Measurements from ENCODE around the gene HTRA2.

DNA sequence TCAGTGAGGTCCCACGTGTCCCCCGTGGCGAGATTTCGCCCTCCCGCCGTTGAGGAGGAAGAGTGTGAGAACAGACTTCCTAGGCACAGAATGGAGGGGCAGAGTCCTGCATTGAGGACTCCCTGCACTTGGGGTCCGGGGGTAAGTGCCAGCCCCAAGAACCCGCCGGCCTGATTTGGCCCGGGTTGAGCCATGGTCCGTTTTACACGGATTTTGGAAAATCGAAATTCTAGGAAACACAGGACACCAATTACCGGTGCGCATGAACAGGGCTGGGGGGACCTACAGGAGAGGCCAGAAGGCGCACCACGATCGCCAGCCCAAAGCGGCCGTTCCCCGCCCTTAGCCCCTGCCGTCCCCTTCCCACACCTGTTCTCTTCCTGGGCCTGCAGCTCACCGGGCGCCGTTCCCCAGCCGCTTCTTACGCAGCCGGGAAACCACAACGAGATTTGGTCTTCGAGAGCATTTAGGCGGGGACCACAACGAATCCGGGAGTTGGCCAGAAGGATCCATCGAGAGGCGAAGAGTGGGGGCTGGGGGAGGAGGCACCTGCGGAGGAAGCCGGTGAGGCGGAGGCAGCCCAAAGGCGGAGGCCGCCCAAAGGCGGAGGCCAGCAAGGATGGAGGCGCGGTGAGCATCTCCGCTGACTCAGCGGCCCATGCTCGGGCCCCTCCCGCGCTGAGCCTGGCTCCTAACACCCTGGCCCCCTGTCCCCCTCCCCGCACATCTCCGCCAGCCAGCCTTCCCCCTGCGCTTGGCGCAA, 15.9 kb upstream of the HTRA2 start:
- TF ChIP-seq GLIS3 (CRISPR knock-in tag; IDR thresholded peaks at IDR 0.05) (peak; percentile 59; the same call in 1 of the 2 replicates), CSDC2 (CRISPR knock-in tag; IDR thresholded peaks at IDR 0.05) (no peak), RARB (CRISPR knock-in tag; IDR thresholded peaks at IDR 0.05) (no peak), ZFP3 (CRISPR knock-in tag; IDR thresholded peaks at IDR 0.05) (no peak)
- TF ChIP-seq, protein P1, sequence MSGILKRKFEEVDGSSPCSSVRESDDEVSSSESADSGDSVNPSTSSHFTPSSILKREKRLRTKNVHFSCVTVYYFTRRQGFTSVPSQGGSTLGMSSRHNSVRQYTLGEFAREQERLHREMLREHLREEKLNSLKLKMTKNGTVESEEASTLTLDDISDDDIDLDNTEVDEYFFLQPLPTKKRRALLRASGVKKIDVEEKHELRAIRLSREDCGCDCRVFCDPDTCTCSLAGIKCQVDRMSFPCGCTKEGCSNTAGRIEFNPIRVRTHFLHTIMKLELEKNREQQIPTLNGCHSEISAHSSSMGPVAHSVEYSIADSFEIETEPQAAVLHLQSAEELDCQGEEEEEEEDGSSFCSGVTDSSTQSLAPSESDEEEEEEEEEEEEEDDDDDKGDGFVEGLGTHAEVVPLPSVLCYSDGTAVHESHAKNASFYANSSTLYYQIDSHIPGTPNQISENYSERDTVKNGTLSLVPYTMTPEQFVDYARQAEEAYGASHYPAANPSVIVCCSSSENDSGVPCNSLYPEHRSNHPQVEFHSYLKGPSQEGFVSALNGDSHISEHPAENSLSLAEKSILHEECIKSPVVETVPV (CRISPR knock-in tag; IDR thresholded peaks at IDR 0.05) = no peak
- TF ChIP-seq, protein P2, sequence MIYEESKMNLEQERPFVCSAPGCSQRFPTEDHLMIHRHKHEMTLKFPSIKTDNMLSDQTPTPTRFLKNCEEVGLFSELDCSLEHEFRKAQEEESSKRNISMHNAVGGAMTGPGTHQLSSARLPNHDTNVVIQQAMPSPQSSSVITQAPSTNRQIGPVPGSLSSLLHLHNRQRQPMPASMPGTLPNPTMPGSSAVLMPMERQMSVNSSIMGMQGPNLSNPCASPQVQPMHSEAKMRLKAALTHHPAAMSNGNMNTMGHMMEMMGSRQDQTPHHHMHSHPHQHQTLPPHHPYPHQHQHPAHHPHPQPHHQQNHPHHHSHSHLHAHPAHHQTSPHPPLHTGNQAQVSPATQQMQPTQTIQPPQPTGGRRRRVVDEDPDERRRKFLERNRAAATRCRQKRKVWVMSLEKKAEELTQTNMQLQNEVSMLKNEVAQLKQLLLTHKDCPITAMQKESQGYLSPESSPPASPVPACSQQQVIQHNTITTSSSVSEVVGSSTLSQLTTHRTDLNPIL (CRISPR knock-in tag; IDR thresholded peaks at IDR 0.05; ENCODE audit: low read depth) = no peak

All from SK-N-SH treated with all-trans-retinoic acid at 6 μM for 48 hours (cell line).